OCI-LY1 (cell line): ENCODE measurements around the gene STK32B.

Experiments used
- CTCF ChIP-seq: fragments of 200-600 bp; sonication (generic), shearing (Covaris generic); IDR thresholded peaks from 2 replicates; pipeline ENCODE4 v1.5.1; 2017; ENCODE audit warnings: mild to moderate bottlenecking, antibody characterized with exemption, low read length, moderate library complexity, mixed read lengths
- EZH2 ChIP-seq: fragments of 200-600 bp; sonication (generic), shearing (Covaris generic); IDR thresholded peaks from 2 replicates; pipeline ENCODE4 v1.8.0; 2017; ENCODE audit warnings: borderline replicate concordance, mixed run types, mild to moderate bottlenecking, antibody characterized with exemption, low read length, moderate library complexity, mixed read lengths

GRCh38 chr4:5212255-5213013 lies 161.2 kb downstream of the STK32B start:
- TF ChIP-seq EZH2 (no peak), CTCF (no peak)
